HEK293 (cell line): ENCODE results near the gene FBXL7.

Experiments
- CTCF ChIA-PET: fragments of 350-600 bp; formaldehyde crosslinking; extraction: SDS; loops from one replicate; lab custom pipeline; 2021; ENCODE audit warnings: antibody characterized with exemption; lab: Yijun Ruan, JAX
- POLR2A ChIA-PET: fragments of 300-600 bp; formaldehyde crosslinking; extraction: SDS; loops from one replicate; lab custom pipeline; 2020; ENCODE audit warnings: antibody characterized with exemption, inconsistent platforms; lab: Yijun Ruan, JAX
- H3K27ac ChIP-seq: fragments of 200-500 bp; sonication (Bioruptor generic); 2 replicates; pipeline ENCODE4 v1.5.1; 2014; ENCODE audit warnings: low read depth, low read length, control low read depth, inconsistent platforms; ENCODE audit errors: extremely low read depth
- H3K36me3 ChIP-seq, 2 experiments: fragments of 200-500 bp in 1 of 2; sonication (Bioruptor generic) in 1 of 2; 1 replicate in 1 of 2; 2 replicates in 1 of 2; pipeline ENCODE4 v1.5.1; 2014 to 2017; ENCODE audit warnings: inconsistent platforms in 2 of 2, low read length in 2 of 2; ENCODE audit not compliant: control insufficient read depth in 2 of 2, insufficient read depth in 1 of 2
- H3K4me1 ChIP-seq: fragments of 200-500 bp; sonication (Bioruptor generic); 2 replicates; pipeline ENCODE4 v1.5.1; 2014; ENCODE audit warnings: mild to moderate bottlenecking, low read length, inconsistent platforms; ENCODE audit not compliant: control insufficient read depth, insufficient read depth
- H3K4me3 ChIP-seq: 2 replicates; pipeline ENCODE4 v1.5.1; 2011; ENCODE audit warnings: low read depth, mild to moderate bottlenecking, control low read depth, low read length, moderate library complexity
- H3K9me3 ChIP-seq: fragments of 200-500 bp; sonication (Bioruptor generic); 2 replicates; pipeline ENCODE4 v1.5.1; 2014; ENCODE audit warnings: low read depth, low read length, inconsistent platforms; ENCODE audit not compliant: control insufficient read depth, insufficient read depth
- HOXC10 ChIP-seq: sonication (generic); formaldehyde crosslinking; IDR thresholded peaks from 2 replicates; pipeline ENCODE4 v1.8.1; 2023; ENCODE audit warnings: mild to moderate bottlenecking, missing genetic modification reagents
- IKZF3 ChIP-seq: fragments of 450-650 bp; IDR thresholded peaks from 2 replicates; pipeline ENCODE4 v1.5.0; 2018; ENCODE audit warnings: missing biosample characterization, mild to moderate bottlenecking, missing genetic modification characterization, moderate library complexity
- KLF8 ChIP-seq: fragments of 450-650 bp; formaldehyde crosslinking; IDR thresholded peaks from 2 replicates; pipeline ENCODE4 v1.5.1; 2016; ENCODE audit warnings: missing biosample characterization, missing genetic modification characterization
- REPIN1 ChIP-seq: fragments of 450-650 bp; formaldehyde crosslinking; IDR thresholded peaks from 2 replicates; pipeline ENCODE4 v1.5.1; 2017; ENCODE audit warnings: missing biosample characterization, missing genetic modification characterization, low read depth
- SALL2 ChIP-seq: fragments of 450-650 bp; formaldehyde crosslinking; IDR thresholded peaks from 2 replicates; pipeline ENCODE4 v1.5.0; 2017; ENCODE audit warnings: missing biosample characterization, mild to moderate bottlenecking, missing genetic modification characterization, borderline replicate concordance
- YY2 ChIP-seq: fragments of 450-650 bp; formaldehyde crosslinking; IDR thresholded peaks from 2 replicates; pipeline ENCODE4 v1.5.1; 2016; ENCODE audit warnings: missing biosample characterization, missing genetic modification characterization
- ZBTB21 ChIP-seq: fragments of 450-650 bp; formaldehyde crosslinking; IDR thresholded peaks from 2 replicates; pipeline ENCODE4 v1.5.1; 2017; ENCODE audit warnings: missing biosample characterization, missing genetic modification characterization
- ZBTB48 ChIP-seq: fragments of 450-650 bp; formaldehyde crosslinking; IDR thresholded peaks from 2 replicates; pipeline ENCODE4 v1.5.1; 2016; ENCODE audit warnings: missing biosample characterization, missing genetic modification characterization
- ZNF2 ChIP-seq: fragments of 450-650 bp; formaldehyde crosslinking; IDR thresholded peaks from 2 replicates; pipeline ENCODE4 v1.5.1; 2016; ENCODE audit warnings: missing biosample characterization, missing genetic modification characterization
- ZNF280C ChIP-seq: fragments of 450-650 bp; formaldehyde crosslinking; IDR thresholded peaks from 2 replicates; pipeline ENCODE4 v1.5.1; 2016; ENCODE audit warnings: missing biosample characterization, missing genetic modification characterization
- ZNF433 ChIP-seq: fragments of 450-650 bp; formaldehyde crosslinking; IDR thresholded peaks from 2 replicates; pipeline ENCODE4 v1.5.1; 2016; ENCODE audit warnings: missing biosample characterization, missing genetic modification characterization, low read depth
- ZNF449 ChIP-seq: fragments of 450-650 bp; formaldehyde crosslinking; IDR thresholded peaks from 2 replicates; pipeline ENCODE4 v1.5.1; 2017; ENCODE audit warnings: missing biosample characterization, mild to moderate bottlenecking, missing genetic modification characterization, moderate library complexity
- ZNF549 ChIP-seq: fragments of 450-650 bp; IDR thresholded peaks from 2 replicates; pipeline ENCODE4 v1.5.1; 2018; ENCODE audit warnings: missing biosample characterization, missing genetic modification characterization, mild to moderate bottlenecking, inconsistent platforms, moderate library complexity
- ZNF558 ChIP-seq: fragments of 450-650 bp; formaldehyde crosslinking; IDR thresholded peaks from 2 replicates; pipeline ENCODE4 v1.5.1; 2016; ENCODE audit warnings: missing biosample characterization, missing genetic modification characterization
- ZNF561 ChIP-seq: fragments of 450-650 bp; IDR thresholded peaks from 2 replicates; pipeline ENCODE4 v1.5.1; 2018; ENCODE audit warnings: missing biosample characterization, missing genetic modification characterization, borderline replicate concordance
- ZNF600 ChIP-seq: fragments of 450-650 bp; formaldehyde crosslinking; IDR thresholded peaks from 2 replicates; pipeline ENCODE4 v1.5.1; 2016; ENCODE audit warnings: missing biosample characterization, missing genetic modification characterization
- TF ChIP-seq, protein P1 (sequence below): fragments of 450-650 bp; formaldehyde crosslinking; IDR thresholded peaks from 2 replicates; pipeline ENCODE4 v1.5.1; 2016; ENCODE audit warnings: missing biosample characterization, missing genetic modification characterization
- TF ChIP-seq, protein P2 (sequence below): fragments of 450-650 bp; formaldehyde crosslinking; IDR thresholded peaks from 2 replicates; pipeline ENCODE4 v1.5.1; 2016; ENCODE audit warnings: missing biosample characterization, missing genetic modification characterization
- TF ChIP-seq, protein P3 (sequence below): fragments of 450-650 bp; formaldehyde crosslinking; IDR thresholded peaks from 2 replicates; pipeline ENCODE4 v1.5.1; 2016; ENCODE audit warnings: missing biosample characterization, missing genetic modification characterization
- TF ChIP-seq, protein P4 (sequence below): fragments of 450-650 bp; formaldehyde crosslinking; conservative IDR thresholded peaks from 2 replicates; pipeline ENCODE4 v1.5.1; 2016; ENCODE audit warnings: low read depth, missing biosample characterization, missing genetic modification characterization

Gene FBXL7

GRCh38 chr5:15679161-15679560, 179.2 kb downstream of the FBXL7 start (continued):
- TF ChIP-seq ZNF561 (no peak), IKZF3 (no peak)
- TF ChIP-seq, all 188 proteins: peak for 0

- H3K4me3 ChIP-seq, result no peak overlapping the region
- TF ChIP-seq ZBTB21 (tag by site-specific recombination) (no peak), ZNF280C (tag by site-specific recombination) (no peak), ZBTB48 (no peak), ZNF433 (tag by site-specific recombination) (no peak), KLF8 (no peak), HOXC10 (CRISPR knock-in tag) (no peak), YY2 (tag by site-specific recombination) (no peak), REPIN1 (no peak), ZNF2 (tag by site-specific recombination) (no peak), SALL2 (tag by site-specific recombination) (no peak)
- TF ChIP-seq, protein P1, sequence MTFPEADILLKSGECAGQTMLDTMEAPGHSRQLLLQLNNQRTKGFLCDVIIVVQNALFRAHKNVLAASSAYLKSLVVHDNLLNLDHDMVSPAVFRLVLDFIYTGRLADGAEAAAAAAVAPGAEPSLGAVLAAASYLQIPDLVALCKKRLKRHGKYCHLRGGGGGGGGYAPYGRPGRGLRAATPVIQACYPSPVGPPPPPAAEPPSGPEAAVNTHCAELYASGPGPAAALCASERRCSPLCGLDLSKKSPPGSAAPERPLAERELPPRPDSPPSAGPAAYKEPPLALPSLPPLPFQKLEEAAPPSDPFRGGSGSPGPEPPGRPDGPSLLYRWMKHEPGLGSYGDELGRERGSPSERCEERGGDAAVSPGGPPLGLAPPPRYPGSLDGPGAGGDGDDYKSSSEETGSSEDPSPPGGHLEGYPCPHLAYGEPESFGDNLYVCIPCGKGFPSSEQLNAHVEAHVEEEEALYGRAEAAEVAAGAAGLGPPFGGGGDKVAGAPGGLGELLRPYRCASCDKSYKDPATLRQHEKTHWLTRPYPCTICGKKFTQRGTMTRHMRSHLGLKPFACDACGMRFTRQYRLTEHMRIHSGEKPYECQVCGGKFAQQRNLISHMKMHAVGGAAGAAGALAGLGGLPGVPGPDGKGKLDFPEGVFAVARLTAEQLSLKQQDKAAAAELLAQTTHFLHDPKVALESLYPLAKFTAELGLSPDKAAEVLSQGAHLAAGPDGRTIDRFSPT, result no peak
- TF ChIP-seq, protein P2, sequence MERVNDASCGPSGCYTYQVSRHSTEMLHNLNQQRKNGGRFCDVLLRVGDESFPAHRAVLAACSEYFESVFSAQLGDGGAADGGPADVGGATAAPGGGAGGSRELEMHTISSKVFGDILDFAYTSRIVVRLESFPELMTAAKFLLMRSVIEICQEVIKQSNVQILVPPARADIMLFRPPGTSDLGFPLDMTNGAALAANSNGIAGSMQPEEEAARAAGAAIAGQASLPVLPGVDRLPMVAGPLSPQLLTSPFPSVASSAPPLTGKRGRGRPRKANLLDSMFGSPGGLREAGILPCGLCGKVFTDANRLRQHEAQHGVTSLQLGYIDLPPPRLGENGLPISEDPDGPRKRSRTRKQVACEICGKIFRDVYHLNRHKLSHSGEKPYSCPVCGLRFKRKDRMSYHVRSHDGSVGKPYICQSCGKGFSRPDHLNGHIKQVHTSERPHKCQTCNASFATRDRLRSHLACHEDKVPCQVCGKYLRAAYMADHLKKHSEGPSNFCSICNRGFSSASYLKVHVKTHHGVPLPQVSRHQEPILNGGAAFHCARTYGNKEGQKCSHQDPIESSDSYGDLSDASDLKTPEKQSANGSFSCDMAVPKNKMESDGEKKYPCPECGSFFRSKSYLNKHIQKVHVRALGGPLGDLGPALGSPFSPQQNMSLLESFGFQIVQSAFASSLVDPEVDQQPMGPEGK, result no peak
- TF ChIP-seq, protein P3, sequence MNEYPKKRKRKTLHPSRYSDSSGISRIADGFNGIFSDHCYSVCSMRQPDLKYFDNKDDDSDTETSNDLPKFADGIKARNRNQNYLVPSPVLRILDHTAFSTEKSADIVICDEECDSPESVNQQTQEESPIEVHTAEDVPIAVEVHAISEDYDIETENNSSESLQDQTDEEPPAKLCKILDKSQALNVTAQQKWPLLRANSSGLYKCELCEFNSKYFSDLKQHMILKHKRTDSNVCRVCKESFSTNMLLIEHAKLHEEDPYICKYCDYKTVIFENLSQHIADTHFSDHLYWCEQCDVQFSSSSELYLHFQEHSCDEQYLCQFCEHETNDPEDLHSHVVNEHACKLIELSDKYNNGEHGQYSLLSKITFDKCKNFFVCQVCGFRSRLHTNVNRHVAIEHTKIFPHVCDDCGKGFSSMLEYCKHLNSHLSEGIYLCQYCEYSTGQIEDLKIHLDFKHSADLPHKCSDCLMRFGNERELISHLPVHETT, result no peak
- TF ChIP-seq, all 188 proteins: peak for 0
- CTCF ChIA-PET, result interaction anchor here (1.0 kb wide), 1 partner anchor 9 kb away, joined by 4 read pairs; no protein-coding TSS in a partner anchor
- Histone ChIP-seq H3K27ac (no peak overlapping the region), H3K4me1 (no peaks in the 10 kb centered on the region), H3K9me3 (no peaks in the 10 kb centered on the region), H3K36me3 (no peaks in the 10 kb centered on the region)
- POLR2A ChIA-PET, result no interaction called here
These were observed 180.5 kb downstream of the FBXL7 start for GRCh38 chr5:15680455-15680854.

DNA sequence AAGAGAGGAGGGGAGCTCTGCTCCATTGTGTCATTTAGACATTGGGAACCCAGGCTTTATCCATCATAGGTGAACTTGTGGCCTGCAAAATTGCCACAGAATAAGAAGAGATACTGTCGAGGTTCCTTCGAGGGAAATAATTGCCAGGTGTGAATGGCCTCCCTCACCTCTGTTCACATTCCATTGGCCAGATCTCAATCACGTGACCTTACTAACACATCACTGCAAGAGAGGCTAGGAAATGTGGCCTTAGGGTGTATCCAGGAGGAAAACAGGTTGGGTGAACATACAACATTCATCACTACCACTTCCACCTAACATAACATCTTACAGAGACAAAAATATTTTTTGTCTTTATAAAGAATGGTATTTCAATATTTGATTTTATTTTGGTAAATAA, 182.1 kb downstream of the FBXL7 start:
- H3K4me3 ChIP-seq, result no peak overlapping the region
- no peak overlapping the region for H3K27ac ChIP-seq
- no peaks in the 10 kb centered on the region for H3K4me1 ChIP-seq
- POLR2A ChIA-PET, result no interaction called here
- no peaks in the 10 kb centered on the region for H3K9me3 ChIP-seq
- CTCF ChIA-PET, result interaction anchor here (0.7 to 1.6 kb wide), 3 partner anchors 8 to 297 kb away, joined by 3 to 4 read pairs (median 3); no protein-coding TSS in a partner anchor
- no peaks in the 10 kb centered on the region for H3K36me3 ChIP-seq
- TF ChIP-seq ZNF449 (tag by site-specific recombination) (no peak), ZNF549 (tag by site-specific recombination) (no peak), ZNF558 (tag by site-specific recombination) (no peak), ZNF600 (tag by site-specific recombination) (no peak)
- TF ChIP-seq, protein P4, sequence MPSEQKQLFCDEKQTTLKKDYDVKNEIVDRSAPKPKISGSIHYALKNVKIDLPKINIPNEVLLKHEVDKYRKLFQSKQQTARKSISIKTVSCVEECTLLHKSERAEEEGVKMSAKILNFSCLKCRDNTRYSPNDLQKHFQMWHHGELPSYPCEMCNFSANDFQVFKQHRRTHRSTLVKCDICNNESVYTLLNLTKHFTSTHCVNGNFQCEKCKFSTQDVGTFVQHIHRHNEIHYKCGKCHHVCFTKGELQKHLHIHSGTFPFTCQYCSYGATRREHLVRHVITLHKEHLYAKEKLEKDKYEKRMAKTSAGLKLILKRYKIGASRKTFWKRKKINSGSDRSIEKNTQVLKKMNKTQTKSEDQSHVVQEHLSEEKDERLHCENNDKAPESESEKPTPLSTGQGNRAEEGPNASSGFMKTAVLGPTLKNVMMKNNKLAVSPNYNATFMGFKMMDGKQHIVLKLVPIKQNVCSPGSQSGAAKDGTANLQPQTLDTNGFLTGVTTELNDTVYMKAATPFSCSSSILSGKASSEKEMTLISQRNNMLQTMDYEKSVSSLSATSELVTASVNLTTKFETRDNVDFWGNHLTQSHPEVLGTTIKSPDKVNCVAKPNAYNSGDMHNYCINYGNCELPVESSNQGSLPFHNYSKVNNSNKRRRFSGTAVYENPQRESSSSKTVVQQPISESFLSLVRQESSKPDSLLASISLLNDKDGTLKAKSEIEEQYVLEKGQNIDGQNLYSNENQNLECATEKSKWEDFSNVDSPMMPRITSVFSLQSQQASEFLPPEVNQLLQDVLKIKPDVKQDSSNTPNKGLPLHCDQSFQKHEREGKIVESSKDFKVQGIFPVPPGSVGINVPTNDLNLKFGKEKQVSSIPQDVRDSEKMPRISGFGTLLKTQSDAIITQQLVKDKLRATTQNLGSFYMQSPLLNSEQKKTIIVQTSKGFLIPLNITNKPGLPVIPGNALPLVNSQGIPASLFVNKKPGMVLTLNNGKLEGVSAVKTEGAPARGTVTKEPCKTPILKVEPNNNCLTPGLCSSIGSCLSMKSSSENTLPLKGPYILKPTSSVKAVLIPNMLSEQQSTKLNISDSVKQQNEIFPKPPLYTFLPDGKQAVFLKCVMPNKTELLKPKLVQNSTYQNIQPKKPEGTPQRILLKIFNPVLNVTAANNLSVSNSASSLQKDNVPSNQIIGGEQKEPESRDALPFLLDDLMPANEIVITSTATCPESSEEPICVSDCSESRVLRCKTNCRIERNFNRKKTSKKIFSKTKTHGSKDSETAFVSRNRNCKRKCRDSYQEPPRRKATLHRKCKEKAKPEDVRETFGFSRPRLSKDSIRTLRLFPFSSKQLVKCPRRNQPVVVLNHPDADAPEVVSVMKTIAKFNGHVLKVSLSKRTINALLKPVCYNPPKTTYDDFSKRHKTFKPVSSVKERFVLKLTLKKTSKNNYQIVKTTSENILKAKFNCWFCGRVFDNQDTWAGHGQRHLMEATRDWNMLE (tag by site-specific recombination), result no peak
